Mucosa of rectum (tissue), 2 donors: Measurements from ENCODE around the gene VAV2.
"Not testable (repeated sequence)": the region's sequence is repeated elsewhere in the genome, so short reads cannot be mapped to it uniquely, and the experiment has no call there.

Experiments used
- H3K27ac ChIP-seq, 2 donors: one replicate each; pipeline ENCODE4 v1.7.0; 2013; ENCODE audit warnings: inconsistent platforms in 2 of 2, low read depth in 2 of 2, low read length in 2 of 2
- H3K27me3 ChIP-seq, 2 donors: one replicate each; pipeline ENCODE4 v1.7.0; 2013; ENCODE audit warnings: low read length in 2 of 2; ENCODE audit not compliant: control insufficient read depth in 2 of 2, insufficient read depth in 2 of 2
- H3K36me3 ChIP-seq, 2 donors: one replicate each; pipeline ENCODE4 v1.7.0; 2013; ENCODE audit warnings: low read length in 2 of 2; ENCODE audit not compliant: control insufficient read depth in 2 of 2, insufficient read depth in 2 of 2
- H3K4me1 ChIP-seq, 2 donors: one replicate each; pipeline ENCODE4 v1.7.0; 2013; ENCODE audit warnings: low read length in 2 of 2, mild to moderate bottlenecking in 1 of 2; ENCODE audit not compliant: control insufficient read depth in 2 of 2, insufficient read depth in 2 of 2
- H3K4me3 ChIP-seq, 2 donors: one replicate each; pipeline ENCODE4 v1.7.0; 2013; ENCODE audit warnings: low read length in 2 of 2
- H3K9ac ChIP-seq, 2 donors: one replicate each; pipeline ENCODE4 v1.7.0; 2013; ENCODE audit warnings: low read length in 2 of 2, low read depth in 1 of 2, mild to moderate bottlenecking in 1 of 2
- H3K9me3 ChIP-seq, 2 donors: one replicate each; pipeline ENCODE4 v1.7.0; 2013; ENCODE audit warnings: low read length in 2 of 2; ENCODE audit not compliant: control insufficient read depth in 2 of 2
- donor health status: healthy.
- donor health status: Normal muscosa, but diverticular disease.

Gene VAV2

GRCh38 chr9:133928248-133928764, 63.8 kb downstream of the VAV2 start:
- H3K4me3 ChIP-seq: no peak overlapping the region
- H3K9me3 ChIP-seq: no peaks in the 10 kb centered on the region
- H3K27ac ChIP-seq: no peak overlapping the region
- H3K4me1 ChIP-seq: no peaks in the 10 kb centered on the region
- no peaks in the 10 kb centered on the region for H3K27me3 ChIP-seq
- no peaks in the 10 kb centered on the region for H3K36me3 ChIP-seq
- H3K9ac ChIP-seq: no peak overlapping the region

GRCh38 chr9:133927041-133927440, 65.1 kb downstream of the VAV2 start:
- no peaks in the 10 kb centered on the region for H3K4me1 ChIP-seq
- H3K4me3 ChIP-seq: no peak overlapping the region
- no peaks in the 10 kb centered on the region for H3K27me3 ChIP-seq
- H3K9ac ChIP-seq: no peak overlapping the region
- no peaks in the 10 kb centered on the region for H3K36me3 ChIP-seq
- no peaks in the 10 kb centered on the region for H3K9me3 ChIP-seq
- no peak overlapping the region for H3K27ac ChIP-seq

- H3K4me1 ChIP-seq: no peaks in the 10 kb centered on the region
- no peaks in the 10 kb centered on the region for H3K9me3 ChIP-seq
- no peak overlapping the region for H3K27ac ChIP-seq
- H3K9ac ChIP-seq: no peak overlapping the region
- H3K36me3 ChIP-seq: no peaks in the 10 kb centered on the region
- no peaks in the 10 kb centered on the region for H3K27me3 ChIP-seq
- no peak overlapping the region for H3K4me3 ChIP-seq
These were observed 65.8 kb downstream of the VAV2 start for GRCh38 chr9:133926165-133926856.

- no peaks in the 10 kb centered on the region for H3K36me3 ChIP-seq
- H3K9me3 ChIP-seq: no peaks in the 10 kb centered on the region
- no peaks in the 10 kb centered on the region for H3K27me3 ChIP-seq
- H3K4me3 ChIP-seq: no peak overlapping the region
- no peaks in the 10 kb centered on the region for H3K4me1 ChIP-seq
- H3K9ac ChIP-seq: no peak overlapping the region
- no peak overlapping the region for H3K27ac ChIP-seq
These were observed 67.7 kb downstream of the VAV2 start for GRCh38 chr9:133924453-133924852.

- not testable (repeated sequence) for H3K9ac ChIP-seq, H3K27me3 ChIP-seq, H3K4me3 ChIP-seq, H3K36me3 ChIP-seq, H3K9me3 ChIP-seq, H3K27ac ChIP-seq, H3K4me1 ChIP-seq
These were observed 68.5 kb downstream of the VAV2 start for GRCh38 chr9:133923608-133924007.

GRCh38 chr9:133921866-133922265, 70.3 kb downstream of the VAV2 start:
- no peak overlapping the region for H3K9ac ChIP-seq
- H3K27ac ChIP-seq: no peak overlapping the region
- H3K9me3 ChIP-seq: no peaks in the 10 kb centered on the region
- H3K4me1 ChIP-seq: no peaks in the 10 kb centered on the region
- no peaks in the 10 kb centered on the region for H3K27me3 ChIP-seq
- no peaks in the 10 kb centered on the region for H3K36me3 ChIP-seq
- H3K4me3 ChIP-seq: no peak overlapping the region

GRCh38 chr9:133920471-133920870, 71.7 kb downstream of the VAV2 start:
- H3K4me1 ChIP-seq: no peaks in the 10 kb centered on the region
- no peaks in the 10 kb centered on the region for H3K27me3 ChIP-seq
- no peak overlapping the region for H3K27ac ChIP-seq
- H3K36me3 ChIP-seq: no peaks in the 10 kb centered on the region
- H3K9ac ChIP-seq: no peak overlapping the region
- H3K9me3 ChIP-seq: no peaks in the 10 kb centered on the region
- H3K4me3 ChIP-seq: no peak overlapping the region

- H3K27ac ChIP-seq: no peak overlapping the region
- no peaks in the 10 kb centered on the region for H3K36me3 ChIP-seq
- H3K4me3 ChIP-seq: no peak overlapping the region
- H3K9ac ChIP-seq: no peak overlapping the region
- H3K9me3 ChIP-seq: no peaks in the 10 kb centered on the region
- peaks cover 0 to 5% of the 10 kb centered on the region in 2 donors for H3K4me1 ChIP-seq
- no peaks in the 10 kb centered on the region for H3K27me3 ChIP-seq
These were observed 72.6 kb downstream of the VAV2 start for GRCh38 chr9:133919253-133920115.

GRCh38 chr9:133918111-133918813, 73.9 kb downstream of the VAV2 start:
- H3K36me3 ChIP-seq: no peaks in the 10 kb centered on the region
- no peak overlapping the region for H3K4me3 ChIP-seq
- H3K27ac ChIP-seq: no peak overlapping the region
- no peaks in the 10 kb centered on the region for H3K9me3 ChIP-seq
- H3K27me3 ChIP-seq: no peaks in the 10 kb centered on the region
- peaks cover 0 to 5% of the 10 kb centered on the region in 2 donors for H3K4me1 ChIP-seq
- no peak overlapping the region for H3K9ac ChIP-seq

- Histone ChIP-seq H3K27me3 (no peaks in the 10 kb centered on the region), H3K4me1 (peaks cover 0 to 5% of the 10 kb centered on the region in 2 donors), H3K4me3 (no peak overlapping the region), H3K27ac (no peak overlapping the region), H3K9ac (no peak overlapping the region), H3K36me3 (no peaks in the 10 kb centered on the region), H3K9me3 (no peaks in the 10 kb centered on the region)
These were observed 74.7 kb downstream of the VAV2 start for GRCh38 chr9:133917375-133917774.
